Neural cell (in vitro differentiated cells): ENCODE data around the gene WNK3. TPM values are rescaled to one million over a fixed set of nuclear protein-coding genes. Genes with fewer than 3 reads are reported as not detected.

Source experiments
- H2AFZ ChIP-seq: fragments of 200-600, 300-800 bp; sonication (generic), shearing (Covaris generic); 2 replicates; pipeline ENCODE4 v1.6.0; 2014; ENCODE audit warnings: low read depth, mild to moderate bottlenecking, antibody characterized with exemption, low read length, moderate library complexity
- H3F3A ChIP-seq: fragments of 200-600 bp; shearing (Covaris generic); 2 replicates; pipeline ENCODE4 v1.6.1; 2016; ENCODE audit warnings: mild to moderate bottlenecking, moderate library complexity, mixed read lengths, antibody characterized with exemption, low read length; ENCODE audit not compliant: insufficient read depth, poor library complexity, severe bottlenecking
- H3K27ac ChIP-seq: fragments of 200-600, 300-800 bp; sonication (generic), shearing (Covaris generic); 2 replicates; pipeline ENCODE4 v1.5.1; 2014; ENCODE audit warnings: mild to moderate bottlenecking, low read length, moderate library complexity
- H3K27me3 ChIP-seq: fragments of 300-800, 200-600 bp; sonication (generic), shearing (Covaris generic); 2 replicates; pipeline ENCODE4 v1.6.0; 2014; ENCODE audit warnings: mild to moderate bottlenecking, low read depth, low read length, moderate library complexity; ENCODE audit not compliant: insufficient read depth
- H3K36me3 ChIP-seq: fragments of 300-800, 200-600 bp; sonication (generic), shearing (Covaris generic); 2 replicates; pipeline ENCODE4 v1.5.1; 2014; ENCODE audit warnings: mild to moderate bottlenecking, antibody characterized with exemption, low read length, moderate library complexity; ENCODE audit not compliant: insufficient read depth
- H3K4me2 ChIP-seq: fragments of 300-800, 200-600 bp; sonication (generic), shearing (Covaris generic); 2 replicates; pipeline ENCODE4 v1.6.0; 2014; ENCODE audit warnings: mild to moderate bottlenecking, low read length
- H3K4me3 ChIP-seq: fragments of 300-800, 200-600 bp; sonication (generic), shearing (Covaris generic); 2 replicates; pipeline ENCODE4 v1.5.1; 2014; ENCODE audit warnings: mild to moderate bottlenecking, low read length, moderate library complexity
- H3K79me2 ChIP-seq: fragments of 200-600 bp; shearing (Covaris generic); replicated peaks from 2 replicates; pipeline ENCODE4 v1.6.0; 2014; ENCODE audit warnings: mild to moderate bottlenecking, low read length, moderate library complexity; ENCODE audit not compliant: insufficient read depth
- H3K9ac ChIP-seq: fragments of 300-800, 200-600 bp; sonication (generic), shearing (Covaris generic); 2 replicates; pipeline ENCODE4 v1.6.1; 2016; ENCODE audit warnings: mild to moderate bottlenecking, low read length, mixed read lengths
- H3K9me2 ChIP-seq: fragments of 200-600 bp; shearing (Covaris generic); 2 replicates; pipeline ENCODE4 v1.6.1; 2016; ENCODE audit warnings: mild to moderate bottlenecking, low read length, mixed read lengths; ENCODE audit not compliant: insufficient read depth
- H3K9me3 ChIP-seq: fragments of 200-600, 300-800 bp; sonication (generic), shearing (Covaris generic); 2 replicates; pipeline ENCODE4 v1.6.1; 2016; ENCODE audit warnings: mild to moderate bottlenecking, mixed run types, low read length, moderate library complexity, mixed read lengths
- H4K20me1 ChIP-seq: fragments of 200-600 bp; shearing (Covaris generic); 2 replicates; pipeline ENCODE4 v1.6.1; 2016; ENCODE audit warnings: mild to moderate bottlenecking, mixed run types; ENCODE audit not compliant: insufficient read depth
- CTCF ChIP-seq: fragments of 450-650 bp; IDR thresholded peaks from 2 replicates; pipeline ENCODE4 v1.5.1; 2014; ENCODE audit warnings: antibody characterized with exemption, mild to moderate bottlenecking, moderate library complexity; ENCODE audit not compliant: poor library complexity, severe bottlenecking
- EP300 ChIP-seq: fragments of 450-650 bp; conservative IDR thresholded peaks from 2 replicates; pipeline ENCODE4 v1.6.1; 2014; ENCODE audit warnings: antibody characterized with exemption, mild to moderate bottlenecking, moderate library complexity; ENCODE audit not compliant: poor library complexity, severe bottlenecking
- EZH2 ChIP-seq: fragments of 200-600, 300-800 bp; shearing (Covaris generic), sonication (generic); IDR thresholded peaks from 2 replicates; pipeline ENCODE4 v1.6.1; 2014; ENCODE audit warnings: antibody characterized with exemption, low read length, borderline replicate concordance, mild to moderate bottlenecking; ENCODE audit not compliant: insufficient read depth, poor library complexity, severe bottlenecking
- MXI1 ChIP-seq: fragments of 450-650 bp; conservative IDR thresholded peaks from 2 replicates; pipeline ENCODE4 v1.6.1; 2014; ENCODE audit warnings: antibody characterized with exemption, mild to moderate bottlenecking; ENCODE audit not compliant: poor library complexity, severe bottlenecking
- POLR2AphosphoS5 ChIP-seq: IDR thresholded peaks from 2 replicates; pipeline ENCODE4 v1.6.1; 2012
- RAD21 ChIP-seq: fragments of 450-650 bp; conservative IDR thresholded peaks from 2 replicates; pipeline ENCODE4 v1.6.1; 2014; ENCODE audit warnings: antibody characterized with exemption, mild to moderate bottlenecking, moderate library complexity
- REST ChIP-seq: IDR thresholded peaks from 2 replicates; pipeline ENCODE4 v1.6.1; 2012; ENCODE audit warnings: borderline replicate concordance
- SMC3 ChIP-seq: fragments of 450-650 bp; conservative IDR thresholded peaks from 2 replicates; pipeline ENCODE4 v1.6.1; 2014; ENCODE audit warnings: antibody characterized with exemption, mild to moderate bottlenecking, moderate library complexity; ENCODE audit not compliant: poor library complexity
- TAF1 ChIP-seq: IDR thresholded peaks from 2 replicates; pipeline ENCODE4 v1.6.1; 2012; ENCODE audit warnings: low read depth
- polyA plus RNA-seq: library from polyadenylated mRNA; depleted of rRNA; stranded (reverse); fragments of >200 nt; gene quantifications from 2 replicates; pipeline ENCODE4 v1.2.3, GENCODE V29; 2014

Gene WNK3
- polyA plus RNA-seq, 1 donor from 2014 or later = 35.0 TPM

- H3K9ac ChIP-seq = no peak overlapping the region
- H3F3A ChIP-seq = no peaks in the 10 kb centered on the region
- no peaks in the 10 kb centered on the region for H3K9me2 ChIP-seq
- H3K36me3 ChIP-seq = no peaks in the 10 kb centered on the region
- no peaks in the 10 kb centered on the region for H3K9me3 ChIP-seq
- H3K4me3 ChIP-seq = no peak overlapping the region
- H3K27ac ChIP-seq = no peak overlapping the region
- TF ChIP-seq EP300 (no peak), RAD21 (no peak)
- no peak overlapping the region for H2AFZ ChIP-seq
- H3K27me3 ChIP-seq = no peaks in the 10 kb centered on the region
- no peaks in the 10 kb centered on the region for H4K20me1 ChIP-seq
- no peak overlapping the region for H3K4me2 ChIP-seq
- no peaks in the 10 kb centered on the region for H3K79me2 ChIP-seq
These were observed 186.2 kb downstream of the WNK3 start for GRCh38 chrX:54171527-54172250.

DNA sequence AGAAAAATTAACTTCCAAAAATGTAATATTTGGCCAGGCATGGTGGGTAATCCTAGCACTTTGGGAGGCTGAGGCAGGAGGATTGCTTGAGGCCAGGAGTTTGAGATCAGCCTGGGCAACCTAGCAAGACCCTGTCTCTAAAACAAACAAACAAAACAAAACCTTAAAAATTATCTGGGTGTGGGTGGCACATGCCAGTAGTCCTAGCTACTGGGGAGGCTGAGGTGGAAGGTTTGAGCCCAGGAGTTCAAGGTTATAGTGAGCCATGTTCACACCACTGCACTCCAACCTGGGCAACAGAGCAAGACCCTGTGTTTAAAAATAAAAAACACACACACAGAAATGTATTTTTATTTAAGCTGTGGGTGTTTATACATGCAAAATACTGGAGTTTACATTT, 186.8 kb downstream of the WNK3 start:
- TF ChIP-seq REST (no peak), RAD21 (no peak), SMC3 (no peak), MXI1 (no peak), EP300 (no peak), TAF1 (no peak), CTCF (no peak), EZH2 (no peak), POLR2AphosphoS5 (no peak)
- H3K9me2 ChIP-seq = no peaks in the 10 kb centered on the region
- no peaks in the 10 kb centered on the region for H3K9me3 ChIP-seq
- H3K36me3 ChIP-seq = no peaks in the 10 kb centered on the region
- H3K9ac ChIP-seq = no peak overlapping the region
- no peak overlapping the region for H3K4me3 ChIP-seq
- no peaks in the 10 kb centered on the region for H4K20me1 ChIP-seq
- H3K4me2 ChIP-seq = no peak overlapping the region
- no peak overlapping the region for H3K27ac ChIP-seq
- H2AFZ ChIP-seq = no peak overlapping the region
- H3K27me3 ChIP-seq = no peaks in the 10 kb centered on the region
- H3F3A ChIP-seq = no peaks in the 10 kb centered on the region
- H3K79me2 ChIP-seq = no peaks in the 10 kb centered on the region
